NCI-H345 (cell line): ENCODE results near the gene KRTAP10-11.
"Not testable (repeated sequence)": the region's sequence is repeated elsewhere in the genome, so short reads cannot be mapped to it uniquely, and the experiment has no call there.

Source experiments
- DNase-seq: peaks from one replicate; lab custom pipeline; 2025; lab: John Stamatoyannopoulos, UW

KRTAP10-11 gene, protein sequence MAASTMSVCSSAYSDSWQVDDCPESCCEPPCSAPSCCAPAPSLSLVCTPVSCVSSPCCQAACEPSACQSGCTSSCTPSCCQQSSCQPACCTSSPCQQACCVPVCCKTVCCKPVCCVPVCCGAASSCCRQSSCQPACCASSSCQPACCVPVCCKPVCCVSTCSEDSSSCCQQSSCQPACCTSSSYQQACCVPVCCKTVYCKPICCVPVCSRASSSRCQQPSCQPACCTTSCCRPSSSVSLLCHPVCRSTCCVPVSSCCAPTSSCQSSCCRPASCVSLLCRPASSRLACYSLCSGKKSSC

GRCh38 chr21:44646366-44647221, at the start of gene KRTAP10-11:
Gene KRTAP10-11 (plus strand): TSS chr21:44646414. CDS start chr21:44646459, 45 bp downstream.
- DNase-seq = peak; percentile 81

- DNase-seq = no peak
These were observed 48.2 kb upstream of the KRTAP10-11 start for GRCh38 chr21:44598061-44598460.

DNA sequence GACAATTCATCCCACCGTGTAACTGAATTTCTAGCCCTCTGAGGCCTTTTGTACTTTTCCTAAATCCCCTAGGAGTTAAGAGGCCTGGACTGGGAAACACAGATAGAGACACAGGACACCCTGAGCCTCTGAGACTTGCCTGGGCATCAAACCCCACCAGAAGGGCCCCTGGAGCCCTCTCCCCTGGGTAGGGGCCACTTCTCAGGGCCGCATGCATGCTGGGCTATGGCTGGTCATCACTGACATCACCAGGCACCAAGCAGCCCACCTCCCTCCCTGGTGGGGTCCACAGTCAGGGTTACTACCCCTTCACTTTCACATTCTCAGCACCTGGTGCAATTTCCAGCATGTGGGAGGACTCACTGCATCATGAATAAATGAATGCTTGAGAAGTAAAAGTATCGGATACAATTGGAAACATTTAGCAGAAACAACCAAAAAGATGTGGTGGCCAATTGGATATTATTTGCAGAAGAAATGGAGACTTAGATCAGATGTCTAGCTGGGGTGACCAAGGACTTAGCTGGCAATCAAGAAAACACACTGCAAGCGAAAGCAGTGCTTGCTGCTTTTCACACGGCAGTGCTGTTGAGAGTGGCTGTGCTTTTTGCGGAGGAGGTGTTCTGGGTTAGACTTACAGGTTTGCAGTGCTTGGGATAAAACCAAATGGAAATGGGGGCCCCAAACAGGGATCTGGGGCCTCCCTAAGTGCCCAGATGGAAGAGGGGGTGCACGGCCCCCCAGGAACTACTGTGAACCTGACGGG, 46.8 kb upstream of the KRTAP10-11 start:
- no peak for DNase-seq

- not testable (repeated sequence) for DNase-seq
These were observed 45.9 kb upstream of the KRTAP10-11 start, which contains the start of gene KRTAP10-7 for GRCh38 chr21:44600118-44600978. Gene KRTAP10-7 (plus strand): TSS chr21:44600597. CDS start chr21:44600622, 25 bp downstream.

GRCh38 chr21:44601091-44601490, 45.1 kb upstream of the KRTAP10-11 start:
- not testable (repeated sequence) for DNase-seq

- no peak for DNase-seq
These were observed 44.4 kb upstream of the KRTAP10-11 start for GRCh38 chr21:44601596-44602462.

GRCh38 chr21:44602463-44602850, 43.8 kb upstream of the KRTAP10-11 start:
- no peak for DNase-seq

GRCh38 chr21:44603109-44603875, 42.9 kb upstream of the KRTAP10-11 start:
- DNase-seq = no peak

DNA sequence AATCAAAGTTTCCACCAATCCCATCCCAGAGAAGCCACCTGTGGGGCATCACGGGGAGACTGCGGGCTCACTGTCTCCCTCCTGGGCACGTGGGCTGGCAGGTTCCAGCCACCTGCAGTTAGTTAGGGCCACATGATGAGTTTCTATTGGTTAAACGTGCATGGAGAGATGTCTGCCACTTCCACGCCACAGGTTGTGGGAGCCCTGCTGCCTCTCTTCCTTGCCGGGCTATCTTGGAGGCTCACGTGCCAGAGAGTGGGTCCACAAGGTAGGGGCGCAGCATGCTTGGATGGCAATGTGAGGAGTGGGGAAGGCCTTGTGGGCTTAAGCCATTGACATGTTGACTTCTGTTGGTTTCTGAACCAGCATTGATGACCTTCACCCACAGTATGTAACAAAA, 42.3 kb upstream of the KRTAP10-11 start:
- no peak for DNase-seq

DNA sequence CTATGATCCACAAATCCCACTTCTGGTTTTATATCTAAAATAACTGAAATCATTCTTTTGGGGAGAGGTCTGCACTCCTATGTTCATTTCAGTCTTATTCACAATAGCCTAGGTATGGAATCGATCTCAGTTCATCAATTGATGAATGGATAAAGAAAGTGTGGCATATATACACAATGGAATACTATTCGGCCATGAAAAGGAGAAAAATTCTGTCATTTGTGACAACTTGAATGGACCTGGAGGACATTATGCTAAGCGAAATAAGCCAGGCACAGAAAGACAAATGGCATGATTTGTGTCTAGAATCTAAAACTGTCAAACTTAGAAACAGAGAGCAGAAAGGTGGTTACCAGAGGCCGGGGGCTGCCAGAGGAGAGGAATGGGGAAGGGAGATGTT, 39.7 kb upstream of the KRTAP10-11 start:
- DNase-seq = no peak

DNA sequence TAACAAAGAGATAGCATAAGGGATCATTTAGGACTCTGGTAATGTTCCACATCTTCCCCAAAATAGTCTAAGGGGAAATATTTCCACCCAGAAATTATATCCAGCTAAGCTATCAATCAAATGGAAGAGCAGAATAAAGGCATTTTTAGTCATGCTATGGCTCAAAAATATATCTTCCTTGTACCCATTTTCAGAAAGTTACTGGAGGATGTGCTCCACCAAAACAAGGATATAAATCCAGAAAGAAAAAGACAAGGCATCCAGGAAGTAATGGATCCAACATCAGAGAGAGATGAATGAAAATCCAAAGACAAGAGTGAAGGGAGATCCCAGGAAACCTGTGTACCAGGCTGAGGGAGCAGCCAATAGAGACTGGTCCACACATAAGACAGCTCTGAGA, 37.0 kb upstream of the KRTAP10-11 start:
- DNase-seq = no peak

GRCh38 chr21:44610157-44610843, 35.9 kb upstream of the KRTAP10-11 start:
- DNase-seq = not testable (repeated sequence)

DNA sequence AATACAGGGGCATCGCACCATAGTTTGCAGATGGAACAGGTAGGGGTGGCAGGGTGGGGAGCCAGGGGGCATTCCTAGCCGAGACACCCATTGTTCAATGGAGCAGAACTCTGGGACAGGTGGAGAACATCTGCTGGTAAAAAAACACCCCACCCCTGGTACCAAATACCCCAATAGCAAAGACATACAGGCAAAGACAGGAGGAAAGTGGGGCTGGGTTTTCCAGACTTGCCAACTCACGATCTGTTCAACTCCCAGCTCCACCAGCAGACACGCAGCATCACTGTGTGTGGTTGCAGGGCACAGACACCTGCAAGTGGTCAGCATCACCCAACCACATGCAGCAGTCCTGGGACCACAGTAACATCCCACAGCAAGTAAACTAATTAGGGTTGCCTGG, 34.7 kb upstream of the KRTAP10-11 start:
- DNase-seq = no peak

DNA sequence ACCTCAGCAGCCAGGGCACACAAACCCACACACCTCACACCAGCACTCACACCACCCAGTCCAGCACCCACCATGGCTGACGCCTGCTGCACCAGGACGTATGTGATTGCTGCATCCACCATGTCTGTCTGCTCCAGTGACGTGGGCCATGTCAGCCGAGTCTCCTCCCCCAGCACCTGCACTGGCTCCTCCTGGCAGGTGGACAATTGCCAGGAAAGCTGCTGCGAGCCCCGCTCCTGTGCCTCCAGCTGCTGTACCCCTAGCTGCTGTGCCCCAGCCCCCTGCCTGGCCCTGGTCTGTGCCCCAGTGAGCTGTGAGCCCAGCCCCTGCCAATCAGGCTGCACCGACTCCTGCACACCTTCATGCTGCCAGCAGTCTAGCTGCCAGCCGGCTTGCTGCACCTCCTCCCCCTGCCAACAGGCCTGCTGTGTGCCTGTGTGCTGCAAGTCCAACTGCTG, 34.2 kb upstream of the KRTAP10-11 start, which contains the start of gene KRTAP10-8:
TSS of gene KRTAP10-8 (plus strand) at position 51 of the 458 bp plus-strand sequence. CDS start at position 73, 22 bp downstream.
- no peak for DNase-seq

- DNase-seq = no peak
These were observed 33.5 kb upstream of the KRTAP10-11 start for GRCh38 chr21:44612669-44613229.

GRCh38 chr21:44613386-44614155, 32.6 kb upstream of the KRTAP10-11 start:
- peak; percentile 20 for DNase-seq

DNA sequence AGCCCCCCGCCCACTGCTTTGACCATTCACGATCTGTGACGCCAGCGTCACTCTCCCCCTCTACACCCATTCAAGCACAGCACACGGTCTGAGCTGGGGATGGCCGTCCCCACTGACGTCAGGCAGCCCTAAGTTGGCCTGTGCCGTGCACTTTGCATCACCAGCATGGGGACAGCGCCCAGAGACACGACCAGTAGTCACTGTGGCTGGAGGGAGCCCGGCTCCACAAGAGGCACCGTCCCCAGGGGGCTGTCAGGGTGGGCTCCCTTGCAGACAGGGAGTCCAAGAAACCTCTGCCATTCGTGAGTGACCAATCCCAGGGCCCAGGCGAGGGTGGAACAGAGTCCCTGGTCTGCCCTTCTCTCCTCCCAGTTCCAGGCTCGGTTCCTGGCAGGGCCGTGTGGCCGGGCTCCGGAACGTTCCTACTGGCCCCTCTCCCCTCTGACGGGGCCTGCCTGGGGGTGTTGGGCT, 32.0 kb upstream of the KRTAP10-11 start:
- no peak for DNase-seq
